GM18951 (cell line): ENCODE data around the gene FXYD6.

Source experiments
- POLR2A ChIP-seq: IDR thresholded peaks from 4 replicates; pipeline ENCODE4 v1.6.1; 2011; ENCODE audit warnings: mild to moderate bottlenecking; ENCODE audit not compliant: insufficient read length, insufficient read depth; ENCODE audit errors: extremely low read depth
- in situ Hi-C: fragments of 300-500 bp; cut with MboI; formaldehyde crosslinking; loops from one replicate; pipeline ENCODE4 v1.12.0; 2022; ENCODE audit warnings: low sequenced_read_pairs, mixed read lengths, inconsistent platforms; ENCODE audit not compliant: unreplicated experiment

FXYD6 gene

GRCh38 chr11:117836077-117836960, 40.1 kb downstream of the FXYD6 start:
- in situ Hi-C loops = no loop called here
- TF ChIP-seq POLR2A = no peak

- TF ChIP-seq POLR2A = no peak
- in situ Hi-C loops = no loop called here
Observed at GRCh38 chr11:117835576-117835975, 40.9 kb downstream of the FXYD6 start.

- no peak for TF ChIP-seq POLR2A
- in situ Hi-C loops = no loop called here
Observed at GRCh38 chr11:117834838-117835443, 41.5 kb downstream of the FXYD6 start.

- TF ChIP-seq POLR2A = no peak
- in situ Hi-C loops = no loop called here
Observed at GRCh38 chr11:117834068-117834810, 42.2 kb downstream of the FXYD6 start.

- in situ Hi-C loops = no loop called here
- TF ChIP-seq POLR2A = no peak
Observed at GRCh38 chr11:117833401-117833891, 43.0 kb downstream of the FXYD6 start.

GRCh38 chr11:117832511-117832910, 43.9 kb downstream of the FXYD6 start:
- TF ChIP-seq POLR2A = no peak
- in situ Hi-C loops = no loop called here

- no peak for TF ChIP-seq POLR2A
- in situ Hi-C loops = no loop called here
Observed at GRCh38 chr11:117831661-117832415, 44.6 kb downstream of the FXYD6 start.

GRCh38 chr11:117830674-117831351, 45.6 kb downstream of the FXYD6 start:
- in situ Hi-C loops = no loop called here
- no peak for TF ChIP-seq POLR2A

- no peak for TF ChIP-seq POLR2A
Observed at GRCh38 chr11:117830072-117830471, 46.4 kb downstream of the FXYD6 start.

GRCh38 chr11:117829369-117829725, 47.1 kb downstream of the FXYD6 start:
- no peak for TF ChIP-seq POLR2A
- in situ Hi-C loops = no loop called here

More at GRCh38 chr11:117830072-117830471, 46.4 kb downstream of the FXYD6 start:
- in situ Hi-C loops = no loop called here

GRCh38 chr11:117828611-117829368, 47.7 kb downstream of the FXYD6 start:
- no peak for TF ChIP-seq POLR2A
- in situ Hi-C loops = no loop called here

- TF ChIP-seq POLR2A = no peak
- in situ Hi-C loops = no loop called here
Observed at GRCh38 chr11:117827521-117828511, 48.6 kb downstream of the FXYD6 start.
